Body of pancreas (tissue), 4 donors: ENCODE data around the gene WDR49.
A peak's percentile ranks its signal among the peaks of the same experiment; 100 is the strongest.

Experiments used
- CTCF ChIP-seq, 7 experiments: fragments of 450-650 bp in 4 of 7; fragments of 200-600 bp in 3 of 7; sonication (generic) in 3 of 7; IDR thresholded peaks; one replicate each; pipeline ENCODE4 v1.5.1; 2016 to 2019; ENCODE audit warnings: antibody characterized with exemption in 7 of 7
- POLR2A ChIP-seq, 3 donors: fragments of 450-650 bp; IDR thresholded peaks; one replicate each; pipeline ENCODE4 v1.6.1; 2016; ENCODE audit warnings: antibody characterized with exemption in 3 of 3, mild to moderate bottlenecking in 2 of 3

- no peak for TF ChIP-seq POLR2A (IDR thresholded peaks at IDR 0.05)
- TF ChIP-seq CTCF (IDR thresholded peaks at IDR 0.05), result peak in 2 of 7 experiments; percentile 6 to 7
Observed at GRCh38 chr3:167451282-167451681, 202.5 kb downstream of the WDR49 start.
